ENCODE data around the gene MAX. TPM values are rescaled to one million over a fixed set of nuclear protein-coding genes. Genes with fewer than 3 reads are reported as not detected.

MAX gene
- total and polyA plus RNA-seq, 2 experiments from 2014 or later = 25.0 to 27.7 TPM

DNA sequence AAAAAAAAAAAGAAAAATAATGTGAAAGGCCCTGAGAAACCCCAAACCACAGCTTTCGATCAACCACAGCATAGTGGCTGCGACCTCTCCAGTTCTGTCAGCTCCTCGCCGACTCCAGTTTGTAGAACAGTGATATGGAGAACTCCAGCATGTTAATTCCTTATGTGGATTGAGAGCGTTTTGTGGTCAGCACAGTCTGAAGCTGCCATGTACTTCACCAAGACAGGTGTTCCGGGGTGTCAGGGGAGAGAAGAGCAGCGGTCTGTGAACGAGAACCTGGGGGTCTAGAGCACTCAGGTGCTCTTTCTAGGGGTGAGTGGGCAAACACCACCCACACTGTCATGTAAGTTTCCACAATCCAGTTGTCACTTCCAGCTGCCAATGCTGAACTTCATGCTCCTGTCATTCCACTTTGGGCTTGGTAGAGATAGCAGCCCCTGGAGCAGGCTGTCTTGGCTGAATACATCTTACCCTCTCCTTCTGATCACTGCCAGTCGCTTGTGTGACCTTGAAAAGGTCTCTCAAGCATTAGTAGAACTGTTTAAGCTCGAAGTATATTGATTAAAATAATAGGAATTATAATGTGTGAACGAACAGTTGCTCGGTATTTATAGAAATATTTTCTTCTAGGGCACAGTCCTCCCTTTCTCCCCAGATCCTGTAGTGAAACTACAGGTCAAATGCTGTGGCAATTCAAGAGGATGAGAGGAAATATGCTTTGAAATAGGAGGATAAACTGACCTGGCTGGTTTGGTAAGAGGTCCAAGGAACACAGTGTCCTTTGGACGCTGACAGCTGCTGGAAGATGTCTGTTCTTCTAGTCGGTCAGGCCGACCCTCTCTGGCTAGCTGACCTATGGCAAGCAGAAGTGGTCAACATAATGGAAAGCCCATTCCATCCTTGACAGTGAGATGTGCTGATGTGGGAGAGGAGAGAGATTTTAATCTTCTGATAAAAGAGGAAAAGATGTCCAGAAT, 15.7 kb upstream of the MAX start:
- Histone ChIP-seq H3K4me2 (no peak overlapping the region), H3K79me2 (replicated peaks; ENCODE audit: insufficient read depth) (no peaks in the 10 kb centered on the region), H3K27ac (ENCODE audit: low read depth) (no peak overlapping the region), H3F3A (replicated peaks; ENCODE audit: low read depth) (no peaks in the 10 kb centered on the region), H3K4me1 (ENCODE audit: insufficient read depth) (no peaks in the 10 kb centered on the region), H4K20me1 (replicated peaks; ENCODE audit: insufficient read depth) (no peaks in the 10 kb centered on the region), H2AFZ (no peak overlapping the region), H3K4me3 (no peak overlapping the region), H3K27me3 (ENCODE audit: insufficient read depth) (no peaks in the 10 kb centered on the region), H3K9me2 (ENCODE audit: insufficient read depth) (no peaks in the 10 kb centered on the region), H3K36me3 (ENCODE audit: insufficient read depth) (no peaks in the 10 kb centered on the region)
- Mint-ChIP-seq H3K9me3 (no peaks in the 10 kb centered on the region), H3K27ac (no peak overlapping the region), H3K36me3 (ENCODE audit: low read depth) (no peaks in the 10 kb centered on the region; the same call in 2 of the 3 replicates), H3K27me3 (ENCODE audit: insufficient read depth, low read depth, poor library complexity) (no peaks in the 10 kb centered on the region), H3K4me3 (no peak overlapping the region), H3K4me1 (no peaks in the 10 kb centered on the region)
- DNase-seq (ENCODE audit: low spot score) (no peak), ATAC-seq (no peak)
- TF ChIP-seq NANOG (IDR thresholded peaks at IDR 0.05; ENCODE audit: borderline replicate concordance) (no peak), ZNF331 (CRISPR knock-in tag; IDR thresholded peaks at IDR 0.05; ENCODE audit: low read depth) (no peak), CTCF (conservative IDR thresholded peaks at IDR 0.05; ENCODE audit: low read depth in 2 of 2) (no peak), CREB1 (CRISPR knock-in tag; IDR thresholded peaks at IDR 0.05; ENCODE audit: low read depth) (no peak), EZH2phosphoT487 (IDR thresholded peaks at IDR 0.05; ENCODE audit: unreplicated experiment) (no peak), JUNB (IDR thresholded peaks at IDR 0.05; ENCODE audit: unreplicated experiment) (no peak), ZNF114 (CRISPR knock-in tag; IDR thresholded peaks at IDR 0.05) (no peak), EZH2 (IDR thresholded peaks at IDR 0.05; ENCODE audit: low read depth, unreplicated experiment) (no peak), STAT1 (IDR thresholded peaks at IDR 0.05; ENCODE audit: unreplicated experiment) (no peak)
- TF ChIP-seq, protein P1, sequence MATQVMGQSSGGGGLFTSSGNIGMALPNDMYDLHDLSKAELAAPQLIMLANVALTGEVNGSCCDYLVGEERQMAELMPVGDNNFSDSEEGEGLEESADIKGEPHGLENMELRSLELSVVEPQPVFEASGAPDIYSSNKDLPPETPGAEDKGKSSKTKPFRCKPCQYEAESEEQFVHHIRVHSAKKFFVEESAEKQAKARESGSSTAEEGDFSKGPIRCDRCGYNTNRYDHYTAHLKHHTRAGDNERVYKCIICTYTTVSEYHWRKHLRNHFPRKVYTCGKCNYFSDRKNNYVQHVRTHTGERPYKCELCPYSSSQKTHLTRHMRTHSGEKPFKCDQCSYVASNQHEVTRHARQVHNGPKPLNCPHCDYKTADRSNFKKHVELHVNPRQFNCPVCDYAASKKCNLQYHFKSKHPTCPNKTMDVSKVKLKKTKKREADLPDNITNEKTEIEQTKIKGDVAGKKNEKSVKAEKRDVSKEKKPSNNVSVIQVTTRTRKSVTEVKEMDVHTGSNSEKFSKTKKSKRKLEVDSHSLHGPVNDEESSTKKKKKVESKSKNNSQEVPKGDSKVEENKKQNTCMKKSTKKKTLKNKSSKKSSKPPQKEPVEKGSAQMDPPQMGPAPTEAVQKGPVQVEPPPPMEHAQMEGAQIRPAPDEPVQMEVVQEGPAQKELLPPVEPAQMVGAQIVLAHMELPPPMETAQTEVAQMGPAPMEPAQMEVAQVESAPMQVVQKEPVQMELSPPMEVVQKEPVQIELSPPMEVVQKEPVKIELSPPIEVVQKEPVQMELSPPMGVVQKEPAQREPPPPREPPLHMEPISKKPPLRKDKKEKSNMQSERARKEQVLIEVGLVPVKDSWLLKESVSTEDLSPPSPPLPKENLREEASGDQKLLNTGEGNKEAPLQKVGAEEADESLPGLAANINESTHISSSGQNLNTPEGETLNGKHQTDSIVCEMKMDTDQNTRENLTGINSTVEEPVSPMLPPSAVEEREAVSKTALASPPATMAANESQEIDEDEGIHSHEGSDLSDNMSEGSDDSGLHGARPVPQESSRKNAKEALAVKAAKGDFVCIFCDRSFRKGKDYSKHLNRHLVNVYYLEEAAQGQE (IDR thresholded peaks at IDR 0.05; ENCODE audit: unreplicated experiment) = no peak

Data from GM23338 (cell line).